Myometrial cell (primary cell): ENCODE results near the gene SCN1A. TPM values are rescaled to one million over a fixed set of nuclear protein-coding genes. Genes with fewer than 3 reads are reported as not detected.

ENCODE experiments used
- total RNA-seq: library from RNA; depleted of rRNA; stranded (reverse); fragments of >200 nt; gene quantifications from 2 replicates; pipeline ENCODE4 v1.2.3, GENCODE V29; 2015

The SCN1A gene
- not detected in 2 replicates for total RNA-seq

DNA sequence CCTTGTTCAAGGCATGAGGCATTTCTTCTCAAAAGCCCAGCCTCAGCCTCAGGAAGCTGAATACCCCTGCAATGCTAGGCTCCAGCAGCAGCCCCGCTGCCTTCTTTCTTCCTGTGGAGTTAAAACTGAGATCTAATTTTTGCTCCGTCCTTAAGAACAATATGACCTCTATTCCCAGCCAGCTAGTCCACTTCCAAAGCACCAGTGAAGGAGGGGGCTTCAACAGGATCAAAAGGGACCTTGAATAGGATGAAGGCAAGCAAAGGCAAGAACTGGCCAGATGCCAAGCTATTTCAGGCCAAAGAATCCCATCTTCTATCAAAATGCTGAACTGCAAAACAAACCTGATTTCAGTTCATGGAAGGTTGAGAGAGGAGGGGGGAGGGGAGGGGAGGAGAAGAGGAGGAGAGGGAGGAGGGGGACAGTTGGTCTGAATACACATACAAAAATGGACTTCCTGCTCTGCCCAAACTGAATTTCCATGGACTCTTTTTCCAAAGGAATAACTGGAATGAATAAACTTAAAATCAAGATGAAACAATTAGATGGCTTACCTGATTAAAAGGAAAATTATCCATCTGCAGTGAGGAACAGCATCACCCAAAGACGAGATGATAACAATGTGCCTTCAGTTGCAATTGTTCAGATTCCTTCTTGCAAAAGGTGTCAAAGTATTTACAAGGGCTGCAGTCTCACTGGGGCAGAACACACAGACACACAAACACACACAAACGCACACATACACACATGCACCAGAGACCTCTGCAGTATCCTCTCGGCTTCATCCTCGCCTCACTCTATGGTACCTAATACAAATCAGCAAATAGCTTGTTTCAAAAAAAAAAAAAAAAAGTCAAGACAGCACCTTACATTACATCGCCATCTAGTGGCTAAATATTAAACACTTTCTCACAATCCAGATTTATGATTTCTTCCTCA lies at the start of gene SCN1A:
TSS of gene SCN1A (minus strand) at position 804 of the 939 bp plus-strand sequence. CDS start 54,399 bp downstream, outside the sequence.

DNA sequence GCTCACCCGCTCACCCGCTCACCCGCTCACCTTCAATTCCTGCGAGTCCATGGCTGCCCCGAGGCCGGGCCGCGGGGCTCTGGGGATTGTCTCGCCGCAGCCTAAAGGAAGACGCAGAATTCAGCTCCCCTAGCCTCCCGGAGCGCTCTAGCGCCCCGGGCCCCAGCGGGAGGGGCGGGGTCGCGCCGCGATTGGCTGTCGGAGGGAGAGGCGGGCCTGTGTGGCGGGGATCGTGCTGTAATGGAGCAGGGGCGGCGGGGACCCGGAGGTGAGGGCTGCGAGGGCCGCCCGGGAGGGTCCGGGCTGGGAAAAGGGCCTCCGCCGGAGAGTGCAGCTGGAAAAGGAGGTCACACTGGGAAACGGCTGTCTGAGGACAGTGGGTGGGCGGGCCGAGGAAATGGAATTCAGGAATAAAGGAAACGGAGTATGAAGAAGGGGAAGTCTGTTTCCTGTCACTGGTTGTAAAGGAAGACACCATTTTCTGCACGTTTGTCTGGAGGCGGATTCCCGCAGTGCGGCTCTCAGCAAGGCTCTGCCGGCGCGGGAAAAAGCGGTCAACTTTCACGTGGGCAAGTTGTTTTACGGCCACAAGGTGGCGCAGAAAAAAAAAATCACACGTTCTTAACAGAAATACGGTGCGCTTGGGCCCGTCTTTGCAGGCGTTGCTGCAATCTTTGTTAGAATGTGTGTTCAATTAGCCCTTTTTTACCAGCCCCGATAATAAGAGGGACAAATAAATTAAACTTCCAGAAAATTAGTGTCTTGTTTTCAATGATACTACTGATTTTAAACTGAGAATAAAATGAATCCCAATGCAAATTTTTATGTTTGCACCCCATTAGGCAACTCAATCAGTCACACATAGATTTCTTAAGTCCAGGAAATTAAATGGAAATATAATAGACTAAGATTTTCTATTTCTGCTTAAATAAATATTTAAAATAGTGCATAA lies 173.9 kb downstream of the SCN1A start, which contains the start of gene TTC21B:
TSS of gene TTC21B (minus strand) at position 122 of the 952 bp plus-strand sequence. CDS start at position 51, 71 bp downstream.

Other genes with a start within 250 kb of the SCN1A start
- gene TTC21B, start 174.2 kb downstream of the SCN1A start, total RNA-seq = 6.9 and 7.8 TPM in 2 replicates
- gene SCN9A, start 247.9 kb upstream of the SCN1A start, total RNA-seq = 15.0 and 15.2 TPM in 2 replicates